ENCODE measurements around the gene EIF5AL1.
"Not testable (repeated sequence)": the region's sequence is repeated elsewhere in the genome, so short reads cannot be mapped to it uniquely, and the experiment has no call there.

EIF5AL1 gene

DNA sequence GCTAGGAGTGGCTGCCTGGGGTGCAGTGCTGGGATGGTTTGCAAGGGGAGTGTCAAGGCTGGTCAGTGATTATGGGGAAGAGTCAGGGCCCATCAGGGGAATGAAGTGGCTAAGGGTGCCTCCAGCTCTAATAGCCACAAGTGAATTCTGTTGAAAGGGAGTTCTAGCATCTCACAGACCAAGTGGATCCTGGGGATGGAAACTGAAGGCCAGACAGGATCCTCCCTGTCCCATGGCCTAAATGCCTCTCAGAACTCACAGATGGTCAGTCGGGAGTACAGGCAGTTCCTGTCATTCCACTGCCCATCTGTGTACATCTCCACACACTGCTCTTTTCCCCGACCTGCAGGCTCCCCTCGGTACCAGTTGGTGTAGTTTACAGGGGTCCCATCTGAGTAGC lies 44.6 kb downstream of the EIF5AL1 start:
- DNase-seq (ENCODE audit: low spot score), result not testable (repeated sequence)

DNA sequence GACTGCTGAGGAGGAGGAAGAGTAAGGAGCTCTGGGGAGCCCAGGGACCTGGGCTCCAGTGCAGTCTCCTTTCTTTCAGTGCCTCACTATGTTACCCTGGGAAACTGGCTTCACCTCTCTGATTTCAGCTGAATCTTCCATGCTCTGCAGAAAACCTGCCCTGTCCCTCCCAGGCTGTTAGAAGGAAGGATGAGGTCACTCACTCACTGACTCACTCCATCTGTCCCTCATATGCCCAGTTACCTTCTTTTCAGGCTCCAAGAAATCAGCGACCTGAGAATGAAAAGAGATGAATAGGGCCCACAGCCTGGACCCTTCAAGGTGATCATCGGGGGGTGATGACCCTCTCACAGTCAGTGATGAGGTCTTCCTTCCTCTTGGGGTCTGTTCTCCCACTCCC lies 47.4 kb downstream of the EIF5AL1 start:
- DNase-seq (ENCODE audit: low spot score), result no peak

DNA sequence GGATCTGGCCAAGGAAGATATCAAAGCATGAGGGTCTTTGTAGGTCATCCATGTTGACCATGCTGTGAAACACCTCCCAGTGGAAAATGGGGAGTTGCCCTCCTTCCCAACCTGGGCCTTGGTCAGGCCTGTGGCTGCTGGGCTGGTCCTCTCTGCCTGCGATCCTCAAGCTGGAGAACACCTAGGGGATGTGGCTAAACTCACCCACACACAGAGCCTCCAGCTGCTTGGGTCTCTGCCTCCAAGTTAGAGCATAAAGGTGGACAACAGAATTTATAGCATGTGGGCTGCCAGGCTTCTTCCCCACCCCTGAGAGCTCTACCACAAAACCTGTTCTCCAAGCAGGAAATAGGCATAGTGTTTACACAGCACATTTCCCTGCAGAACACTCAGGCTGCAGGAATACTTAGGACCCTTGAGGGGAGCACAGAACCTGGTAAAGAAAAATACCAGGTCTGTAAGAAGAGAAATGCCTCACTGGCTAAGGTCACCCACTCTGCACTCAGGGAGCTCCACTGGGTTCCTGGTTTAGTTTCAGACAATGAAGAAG lies 47.9 kb downstream of the EIF5AL1 start, which contains the start of gene SFTPA2:
Gene SFTPA2, minus strand, starts transcription at position 248 of the 550 bp plus-strand sequence. CDS start 924 bp downstream, outside the sequence.
- DNase-seq (ENCODE audit: low spot score), result no peak

DNA sequence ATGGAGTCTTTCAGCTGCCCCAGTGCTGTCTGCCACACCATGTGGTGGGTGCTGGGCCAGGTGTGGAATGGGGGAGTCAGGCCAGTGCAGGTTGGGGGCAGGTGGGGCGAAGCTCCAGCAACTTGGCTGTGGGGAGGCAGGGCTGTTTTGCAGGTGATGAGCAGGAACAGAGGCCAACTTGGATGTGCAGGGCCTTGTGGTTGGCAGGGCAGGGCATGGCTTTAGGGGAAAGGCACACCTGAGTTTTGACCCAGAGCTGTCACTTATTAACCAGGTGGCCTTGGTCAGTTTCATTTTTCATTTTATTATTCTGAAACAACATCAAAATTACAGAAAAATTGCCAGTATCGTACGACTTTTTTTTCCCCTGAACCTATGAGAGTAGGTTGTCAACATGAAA lies 48.9 kb downstream of the EIF5AL1 start:
- no peak for DNase-seq (ENCODE audit: low spot score)

DNA sequence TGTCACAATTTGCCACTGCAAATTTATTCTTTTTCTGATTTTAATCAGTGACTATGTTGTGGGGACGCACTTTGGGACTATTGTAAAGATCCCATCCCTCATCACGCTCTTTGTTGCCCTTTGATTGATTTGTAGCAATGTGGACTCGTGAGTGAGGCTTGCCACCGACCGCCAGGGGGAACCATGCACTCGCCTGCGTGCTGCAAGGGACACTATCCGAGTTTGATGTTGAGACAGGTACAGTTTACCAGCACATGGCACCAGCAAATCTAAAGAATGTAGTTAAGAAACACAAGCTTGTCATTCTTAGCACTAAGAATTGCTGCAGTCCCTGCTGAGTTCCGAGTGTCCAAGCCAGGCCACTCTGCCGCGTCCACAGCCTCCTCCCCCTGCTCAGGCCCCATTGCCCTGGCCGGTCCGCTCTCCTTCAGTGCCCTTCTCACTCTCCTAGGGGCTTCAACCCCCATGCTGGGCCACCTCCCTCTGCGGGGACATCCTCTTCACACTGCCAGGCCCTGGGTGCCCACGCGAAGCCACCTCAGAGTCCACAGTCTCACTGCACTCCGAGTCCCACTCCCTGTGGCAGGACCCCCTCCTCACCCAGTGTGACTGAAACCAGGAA lies 49.9 kb downstream of the EIF5AL1 start:
- DNase-seq (ENCODE audit: low spot score), result peak; percentile 52

DNA sequence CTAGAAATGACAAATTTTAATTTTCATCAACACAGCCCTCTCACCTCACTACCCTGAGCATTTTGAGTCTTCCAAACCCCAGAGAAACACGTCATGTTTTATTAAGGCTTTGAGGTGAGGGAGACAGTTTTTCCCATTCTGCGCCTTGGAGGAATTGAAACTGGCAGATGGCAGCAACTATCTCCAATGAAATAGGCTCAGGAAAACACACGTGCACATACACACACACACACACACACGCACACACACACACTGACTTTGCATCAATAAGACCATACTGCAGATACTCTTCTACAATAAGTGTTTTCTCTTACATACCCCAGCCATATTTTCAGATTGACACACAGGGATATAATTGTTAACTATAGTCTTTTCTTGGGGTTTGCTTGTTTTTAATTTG lies 51.1 kb downstream of the EIF5AL1 start:
- no peak for DNase-seq (ENCODE audit: low spot score)

All from SW480 (cell line).